SK-N-SH treated with all-trans-retinoic acid at 6 μM for 48 hours (cell line): ENCODE data around the gene SYNPO2.

Experiments
- ATAC-seq: fragments of 200-7000 bp; cut with Tn5 transposase; 3 replicates; pipeline ENCODE4 v1.9.1; 2020; ENCODE audit warnings: mild to moderate bottlenecking, moderate library complexity
- ARNTL ChIP-seq: fragments of 450-650 bp; formaldehyde crosslinking; IDR thresholded peaks from 2 replicates; pipeline ENCODE4 v1.5.0; 2020; ENCODE audit warnings: low read depth, mild to moderate bottlenecking, moderate library complexity, borderline replicate concordance
- BACH2 ChIP-seq: fragments of 250-450 bp; sonication (Bioruptor Pico); IDR thresholded peaks from 2 replicates; pipeline ENCODE4 v1.9.0; 2021; ENCODE audit warnings: mild to moderate bottlenecking, borderline replicate concordance
- CSRNP3 ChIP-seq: fragments of 250-450 bp; sonication (Bioruptor Pico); IDR thresholded peaks from 2 replicates; pipeline ENCODE4 v1.5.1; 2021; ENCODE audit warnings: mild to moderate bottlenecking, moderate library complexity
- ESRRG ChIP-seq: fragments of 250-450 bp; sonication (Bioruptor Pico); IDR thresholded peaks from 2 replicates; pipeline ENCODE4 v1.6.1; 2021; ENCODE audit warnings: mild to moderate bottlenecking
- GLIS3 ChIP-seq: fragments of 250-450 bp; sonication (Bioruptor Pico); IDR thresholded peaks from 2 replicates; pipeline ENCODE4 v1.5.0; 2020; ENCODE audit warnings: mild to moderate bottlenecking, moderate library complexity
- ISL1 ChIP-seq: fragments of 250-450 bp; sonication (Bioruptor Pico); IDR thresholded peaks from 2 replicates; pipeline ENCODE4 v2.1.2; 2022; ENCODE audit warnings: mild to moderate bottlenecking, moderate library complexity
- OSR1 ChIP-seq: fragments of 250-450 bp; sonication (Bioruptor Pico); IDR thresholded peaks from 2 replicates; pipeline ENCODE4 v1.8.0; 2022; ENCODE audit warnings: moderate library complexity, mild to moderate bottlenecking, inconsistent platforms
- POU6F1 ChIP-seq: fragments of 250-450 bp; sonication (Bioruptor Pico); IDR thresholded peaks from 2 replicates; pipeline ENCODE4 v1.8.0; 2021; ENCODE audit warnings: low read depth, mild to moderate bottlenecking, moderate library complexity, borderline replicate concordance
- PPARA ChIP-seq: fragments of 250-450 bp; sonication (Bioruptor Pico); IDR thresholded peaks from 2 replicates; pipeline ENCODE4 v1.5.0; 2020; ENCODE audit warnings: mild to moderate bottlenecking, borderline replicate concordance
- RARB ChIP-seq: fragments of 250-450 bp; sonication (Bioruptor Pico); IDR thresholded peaks from 2 replicates; pipeline ENCODE4 v1.8.0; 2021; ENCODE audit warnings: mild to moderate bottlenecking, moderate library complexity
- SNAI2 ChIP-seq: fragments of 250-450 bp; sonication (Bioruptor Pico); IDR thresholded peaks from 2 replicates; pipeline ENCODE4 v1.5.0; 2020; ENCODE audit warnings: mild to moderate bottlenecking, moderate library complexity
- TCF4 ChIP-seq: fragments of 250-450 bp; sonication (Bioruptor Pico); IDR thresholded peaks from 2 replicates; pipeline ENCODE4 v1.8.0; 2021; ENCODE audit warnings: mild to moderate bottlenecking, moderate library complexity, borderline replicate concordance
- TOX ChIP-seq: fragments of 250-450 bp; sonication (Bioruptor Pico); IDR thresholded peaks from 2 replicates; pipeline ENCODE4 v1.8.0; 2021; ENCODE audit warnings: mild to moderate bottlenecking, moderate library complexity, borderline replicate concordance
- TSHZ2 ChIP-seq: fragments of 250-450 bp; sonication (Bioruptor Pico); IDR thresholded peaks from 2 replicates; pipeline ENCODE4 v1.5.0; 2020; ENCODE audit warnings: mild to moderate bottlenecking, moderate library complexity
- ZC3H10 ChIP-seq: fragments of 250-450 bp; sonication (Bioruptor Pico); IDR thresholded peaks from 2 replicates; pipeline ENCODE4 v1.5.1; 2021; ENCODE audit warnings: mild to moderate bottlenecking, moderate library complexity
- ZFP3 ChIP-seq: fragments of 250-450 bp; sonication (Bioruptor Pico); IDR thresholded peaks from 2 replicates; pipeline ENCODE4 v1.5.0; 2020; ENCODE audit warnings: mild to moderate bottlenecking, moderate library complexity
- ZFP30 ChIP-seq: fragments of 450-650 bp; formaldehyde crosslinking; IDR thresholded peaks from 2 replicates; pipeline ENCODE4 v1.5.0; 2022; ENCODE audit warnings: mild to moderate bottlenecking, moderate library complexity
- ZNF565 ChIP-seq: fragments of 450-650 bp; formaldehyde crosslinking; conservative IDR thresholded peaks from 2 replicates; pipeline ENCODE4 v1.5.0; 2020; ENCODE audit warnings: low read depth, mild to moderate bottlenecking, moderate library complexity
- ZNF70 ChIP-seq: fragments of 450-650 bp; formaldehyde crosslinking; IDR thresholded peaks from 2 replicates; pipeline ENCODE4 v1.5.0; 2020; ENCODE audit warnings: mild to moderate bottlenecking, moderate library complexity
- ZNF8 ChIP-seq: fragments of 450-650 bp; formaldehyde crosslinking; IDR thresholded peaks from 2 replicates; pipeline ENCODE4 v1.5.0; 2020; ENCODE audit warnings: mild to moderate bottlenecking, moderate library complexity
- TF ChIP-seq, protein P1 (sequence below): fragments of 250-450 bp; sonication (Bioruptor Pico); IDR thresholded peaks from 2 replicates; pipeline ENCODE4 v1.5.1; 2020; ENCODE audit warnings: low read depth, mild to moderate bottlenecking, moderate library complexity

The SYNPO2 gene

DNA sequence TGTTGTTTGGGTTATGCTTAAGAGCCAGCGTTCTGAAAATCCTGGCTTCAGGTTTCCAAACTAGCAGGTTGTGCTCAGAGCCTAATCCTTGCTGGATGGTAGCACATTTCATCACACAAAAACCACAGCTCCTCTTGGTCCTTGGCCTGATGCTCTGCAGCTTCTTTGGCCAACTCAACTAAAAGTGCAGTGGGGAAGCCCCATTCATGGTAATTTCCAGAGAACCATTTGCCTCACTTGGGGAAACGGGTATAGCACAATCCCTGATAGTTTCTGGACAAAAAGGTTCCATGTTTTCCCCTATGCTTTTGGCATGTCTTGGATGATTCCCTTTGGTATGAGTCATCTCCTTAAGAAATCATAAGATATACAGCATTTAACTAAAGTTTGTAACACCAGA lies 78.7 kb downstream of the SYNPO2 start:
- ATAC-seq = peak; percentile 18
- TF ChIP-seq RARB (CRISPR knock-in tag) = no peak
- no peak for TF ChIP-seq ZNF565 (CRISPR knock-in tag)
- 0 out of 2 replicates have a peak, but pooled peaks have one; percentile 25 for TF ChIP-seq TOX
- TF ChIP-seq ZFP30 (CRISPR knock-in tag) = no peak

GRCh38 chr4:118968005-118968404 lies 79.4 kb downstream of the SYNPO2 start:
- ATAC-seq = peak; percentile 61
- TF ChIP-seq ZC3H10 (CRISPR knock-in tag) = 0 out of 2 replicates have a peak, but pooled peaks have one; percentile 5
- TF ChIP-seq ZFP3 = no peak
- TF ChIP-seq ZNF565 (CRISPR knock-in tag) = no peak
- no peak for TF ChIP-seq ESRRG (CRISPR knock-in tag)
- TF ChIP-seq ARNTL (CRISPR knock-in tag) = no peak
- no peak for TF ChIP-seq TCF4 (CRISPR knock-in tag)
- no peak for TF ChIP-seq TSHZ2 (CRISPR knock-in tag)
- TF ChIP-seq GLIS3 (CRISPR knock-in tag) = no peak
- TF ChIP-seq PPARA (CRISPR knock-in tag) = no peak
- TF ChIP-seq ISL1 (CRISPR knock-in tag) = no peak
- TF ChIP-seq BACH2 (CRISPR knock-in tag) = no peak
- TF ChIP-seq, protein P1, sequence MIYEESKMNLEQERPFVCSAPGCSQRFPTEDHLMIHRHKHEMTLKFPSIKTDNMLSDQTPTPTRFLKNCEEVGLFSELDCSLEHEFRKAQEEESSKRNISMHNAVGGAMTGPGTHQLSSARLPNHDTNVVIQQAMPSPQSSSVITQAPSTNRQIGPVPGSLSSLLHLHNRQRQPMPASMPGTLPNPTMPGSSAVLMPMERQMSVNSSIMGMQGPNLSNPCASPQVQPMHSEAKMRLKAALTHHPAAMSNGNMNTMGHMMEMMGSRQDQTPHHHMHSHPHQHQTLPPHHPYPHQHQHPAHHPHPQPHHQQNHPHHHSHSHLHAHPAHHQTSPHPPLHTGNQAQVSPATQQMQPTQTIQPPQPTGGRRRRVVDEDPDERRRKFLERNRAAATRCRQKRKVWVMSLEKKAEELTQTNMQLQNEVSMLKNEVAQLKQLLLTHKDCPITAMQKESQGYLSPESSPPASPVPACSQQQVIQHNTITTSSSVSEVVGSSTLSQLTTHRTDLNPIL (CRISPR knock-in tag) = no peak
- no peak for TF ChIP-seq SNAI2
- no peak for TF ChIP-seq ZNF8 (CRISPR knock-in tag)
- TF ChIP-seq TOX = peak; percentile 12; the same call in 1 of the 2 replicates
- TF ChIP-seq ZFP30 (CRISPR knock-in tag) = no peak
- TF ChIP-seq, all 23 proteins: peak for 2

- TF ChIP-seq ZNF70 (CRISPR knock-in tag) (no peak), OSR1 (CRISPR knock-in tag) (no peak), POU6F1 (no peak), ZNF565 (CRISPR knock-in tag) (no peak), ISL1 (CRISPR knock-in tag) (no peak), GLIS3 (CRISPR knock-in tag) (no peak), CSRNP3 (CRISPR knock-in tag) (no peak), ARNTL (CRISPR knock-in tag) (no peak), BACH2 (CRISPR knock-in tag) (no peak)
- TF ChIP-seq, protein P1 (CRISPR knock-in tag) = no peak
- TF ChIP-seq, all 23 proteins: peak for 0
- ATAC-seq = peak; percentile 33
These were observed 80.2 kb downstream of the SYNPO2 start for GRCh38 chr4:118968813-118969212.
